OCI-LY1 (cell line): Measurements from ENCODE around the gene SLC40A1.

Experiments
- H2AFZ ChIP-seq: fragments of 200-600 bp; sonication (generic), shearing (Covaris generic); 2 replicates; pipeline ENCODE4 v1.6.0; 2014; ENCODE audit warnings: antibody characterized with exemption, mild to moderate bottlenecking, low read length
- H3F3A ChIP-seq: fragments of 200-600 bp; sonication (generic), shearing (Covaris generic); 2 replicates; pipeline ENCODE4 v1.6.0; 2014; ENCODE audit warnings: mild to moderate bottlenecking, antibody characterized with exemption, low read length, moderate library complexity; ENCODE audit not compliant: insufficient read depth
- H3K27ac ChIP-seq: fragments of 200-600 bp; sonication (generic); 2 replicates; pipeline ENCODE4 v1.5.1; 2014; ENCODE audit warnings: low read length, mixed run types, mild to moderate bottlenecking, low read depth; ENCODE audit not compliant: poor library complexity, severe bottlenecking
- H3K27me3 ChIP-seq: fragments of 200-600 bp; sonication (generic); 2 replicates; pipeline ENCODE4 v1.6.0; 2014; ENCODE audit warnings: antibody characterized with exemption, mild to moderate bottlenecking, low read length, moderate library complexity; ENCODE audit not compliant: insufficient read depth
- H3K36me3 ChIP-seq: fragments of 200-600 bp; sonication (generic); 2 replicates; pipeline ENCODE4 v1.6.1; 2014; ENCODE audit warnings: mild to moderate bottlenecking, antibody characterized with exemption, low read length, moderate library complexity, mixed read lengths; ENCODE audit not compliant: insufficient read depth
- H3K4me1 ChIP-seq: fragments of 200-600 bp; sonication (generic); 2 replicates; pipeline ENCODE4 v1.5.1; 2014; ENCODE audit warnings: mild to moderate bottlenecking, low read length, moderate library complexity; ENCODE audit not compliant: insufficient read depth, severe bottlenecking
- H3K4me2 ChIP-seq: fragments of 200-600 bp; sonication (generic), shearing (Covaris generic); 2 replicates; pipeline ENCODE4 v1.6.1; 2014; ENCODE audit warnings: low read length
- H3K4me3 ChIP-seq: fragments of 200-600 bp; sonication (generic); 2 replicates; pipeline ENCODE4 v1.5.1; 2014; ENCODE audit warnings: low read length, low read depth, mild to moderate bottlenecking, mixed read lengths; ENCODE audit not compliant: poor library complexity, severe bottlenecking
- H3K79me2 ChIP-seq: fragments of 200-600 bp; shearing (Covaris generic); 2 replicates; pipeline ENCODE4 v1.6.1; 2016; ENCODE audit warnings: mixed run types, low read length, mixed read lengths; ENCODE audit not compliant: insufficient read depth
- H3K9ac ChIP-seq: fragments of 200-600 bp; sonication (generic), shearing (Covaris generic); 2 replicates; pipeline ENCODE4 v1.6.1; 2014; ENCODE audit warnings: mild to moderate bottlenecking, low read length, mixed read lengths
- H3K9me2 ChIP-seq: fragments of 200-600 bp; sonication (generic), shearing (Covaris generic); 2 replicates; pipeline ENCODE4 v1.6.1; 2014; ENCODE audit warnings: low read depth, mild to moderate bottlenecking, low read length, mixed read lengths
- H3K9me3 ChIP-seq: fragments of 200-600 bp; shearing (Covaris generic); 2 replicates; pipeline ENCODE4 v1.6.1; 2014; ENCODE audit warnings: low read length, mixed read lengths
- H4K20me1 ChIP-seq: fragments of 200-600 bp; sonication (generic), shearing (Covaris generic); 2 replicates; pipeline ENCODE4 v1.6.0; 2016; ENCODE audit warnings: mild to moderate bottlenecking, low read length; ENCODE audit not compliant: insufficient read depth
- CTCF ChIP-seq: fragments of 200-600 bp; sonication (generic), shearing (Covaris generic); IDR thresholded peaks from 2 replicates; pipeline ENCODE4 v1.5.1; 2017; ENCODE audit warnings: mild to moderate bottlenecking, antibody characterized with exemption, low read length, moderate library complexity, mixed read lengths
- EZH2 ChIP-seq: fragments of 200-600 bp; sonication (generic), shearing (Covaris generic); IDR thresholded peaks from 2 replicates; pipeline ENCODE4 v1.8.0; 2017; ENCODE audit warnings: borderline replicate concordance, mixed run types, mild to moderate bottlenecking, antibody characterized with exemption, low read length, moderate library complexity, mixed read lengths

SLC40A1 gene

GRCh38 chr2:189581354-189582139 lies 961 bp upstream of the SLC40A1 start:
- H3K4me2 ChIP-seq: no peak overlapping the region
- H3K36me3 ChIP-seq: no peaks in the 10 kb centered on the region
- H2AFZ ChIP-seq: no peak overlapping the region
- no peak for TF ChIP-seq CTCF
- TF ChIP-seq EZH2: no peak
- H3K4me3 ChIP-seq: no peak overlapping the region
- no peaks in the 10 kb centered on the region for H3K27me3 ChIP-seq
- H3K9ac ChIP-seq: no peak overlapping the region
- no peaks in the 10 kb centered on the region for H3F3A ChIP-seq
- H4K20me1 ChIP-seq: no peaks in the 10 kb centered on the region
- H3K79me2 ChIP-seq: no peaks in the 10 kb centered on the region
- H3K4me1 ChIP-seq: no peaks in the 10 kb centered on the region
- no peaks in the 10 kb centered on the region for H3K9me2 ChIP-seq
- no peak overlapping the region for H3K27ac ChIP-seq
- no peaks in the 10 kb centered on the region for H3K9me3 ChIP-seq

GRCh38 chr2:189580241-189580651 lies 340 bp downstream of the SLC40A1 start:
- no peaks in the 10 kb centered on the region for H3K9me3 ChIP-seq
- TF ChIP-seq EZH2: no peak
- TF ChIP-seq CTCF: no peak
- no peaks in the 10 kb centered on the region for H3K79me2 ChIP-seq
- no peaks in the 10 kb centered on the region for H3K4me1 ChIP-seq
- no peak overlapping the region for H3K27ac ChIP-seq
- H3K4me2 ChIP-seq: no peak overlapping the region
- no peaks in the 10 kb centered on the region for H3F3A ChIP-seq
- no peak overlapping the region for H2AFZ ChIP-seq
- H3K9ac ChIP-seq: no peak overlapping the region
- no peaks in the 10 kb centered on the region for H4K20me1 ChIP-seq
- H3K36me3 ChIP-seq: no peaks in the 10 kb centered on the region
- no peaks in the 10 kb centered on the region for H3K27me3 ChIP-seq
- no peaks in the 10 kb centered on the region for H3K9me2 ChIP-seq
- no peak overlapping the region for H3K4me3 ChIP-seq

GRCh38 chr2:189579585-189580186 lies 900 bp downstream of the SLC40A1 start:
- Histone ChIP-seq H3K9me3 (no peaks in the 10 kb centered on the region), H4K20me1 (no peaks in the 10 kb centered on the region), H3K36me3 (no peaks in the 10 kb centered on the region), H3K27ac (no peak overlapping the region), H3K4me2 (no peak overlapping the region), H3K9me2 (no peaks in the 10 kb centered on the region), H3K9ac (no peak overlapping the region), H3K4me1 (no peaks in the 10 kb centered on the region), H2AFZ (no peak overlapping the region), H3K27me3 (no peaks in the 10 kb centered on the region), H3F3A (no peaks in the 10 kb centered on the region), H3K4me3 (no peak overlapping the region), H3K79me2 (no peaks in the 10 kb centered on the region)
- TF ChIP-seq EZH2 (no peak), CTCF (no peak)
